ENCODE results near the gene FREM3.
"Not testable (repeated sequence)": the region's sequence is repeated elsewhere in the genome, so short reads cannot be mapped to it uniquely, and the experiment has no call there.

The FREM3 gene

DNA sequence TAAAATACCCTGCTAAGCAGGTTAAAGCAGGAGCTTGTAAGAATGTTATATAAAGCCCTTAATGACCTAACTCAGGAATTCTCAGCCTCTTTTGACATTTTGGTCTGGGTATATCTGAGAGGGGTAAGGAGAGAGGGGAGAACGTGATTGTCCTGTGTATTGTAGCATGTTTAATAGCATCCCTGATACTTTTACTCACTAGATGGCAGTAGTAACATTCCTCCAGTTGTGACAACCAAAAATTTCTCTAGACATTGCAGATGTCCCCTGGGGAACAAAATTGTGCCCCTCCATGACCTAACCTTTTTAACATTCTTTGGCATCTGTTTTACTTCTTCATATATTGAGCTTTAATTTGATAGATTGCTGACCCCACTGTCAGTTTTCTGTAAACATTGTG lies 169.1 kb downstream of the FREM3 start:
- peaks cover 98% of the 10 kb centered on the region for H3K36me3 ChIP-seq
- no peak overlapping the region for H3K27ac ChIP-seq
- TF ChIP-seq, protein P1, sequence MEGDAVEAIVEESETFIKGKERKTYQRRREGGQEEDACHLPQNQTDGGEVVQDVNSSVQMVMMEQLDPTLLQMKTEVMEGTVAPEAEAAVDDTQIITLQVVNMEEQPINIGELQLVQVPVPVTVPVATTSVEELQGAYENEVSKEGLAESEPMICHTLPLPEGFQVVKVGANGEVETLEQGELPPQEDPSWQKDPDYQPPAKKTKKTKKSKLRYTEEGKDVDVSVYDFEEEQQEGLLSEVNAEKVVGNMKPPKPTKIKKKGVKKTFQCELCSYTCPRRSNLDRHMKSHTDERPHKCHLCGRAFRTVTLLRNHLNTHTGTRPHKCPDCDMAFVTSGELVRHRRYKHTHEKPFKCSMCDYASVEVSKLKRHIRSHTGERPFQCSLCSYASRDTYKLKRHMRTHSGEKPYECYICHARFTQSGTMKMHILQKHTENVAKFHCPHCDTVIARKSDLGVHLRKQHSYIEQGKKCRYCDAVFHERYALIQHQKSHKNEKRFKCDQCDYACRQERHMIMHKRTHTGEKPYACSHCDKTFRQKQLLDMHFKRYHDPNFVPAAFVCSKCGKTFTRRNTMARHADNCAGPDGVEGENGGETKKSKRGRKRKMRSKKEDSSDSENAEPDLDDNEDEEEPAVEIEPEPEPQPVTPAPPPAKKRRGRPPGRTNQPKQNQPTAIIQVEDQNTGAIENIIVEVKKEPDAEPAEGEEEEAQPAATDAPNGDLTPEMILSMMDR (IDR thresholded peaks at IDR 0.05; ENCODE audit: low read depth, low read length) = peak; percentile 23; the same call in 1 of the 2 replicates
- H3K4me3 ChIP-seq (ENCODE audit: low read depth, low read length) = no peak overlapping the region
- H3K27me3 ChIP-seq (ENCODE audit: insufficient read depth, low read depth, severe bottlenecking) = no peaks in the 10 kb centered on the region
- no peaks in the 10 kb centered on the region for H3K9me3 ChIP-seq (ENCODE audit: severe bottlenecking)
- no peak for DNase-seq

- H3K27me3 ChIP-seq (ENCODE audit: insufficient read depth, low read depth, severe bottlenecking); H3K4me3 ChIP-seq (ENCODE audit: low read depth, low read length); DNase-seq; H3K27ac ChIP-seq; H3K9me3 ChIP-seq (ENCODE audit: severe bottlenecking): not testable (repeated sequence)
- peaks cover 100% of the 10 kb centered on the region for H3K36me3 ChIP-seq
These were observed 172.4 kb downstream of the FREM3 start for GRCh38 chr4:143528046-143528445.
